HG03175 (cell line): ENCODE data around the gene ZP1.

Experiments used
- ATAC-seq: cut with Tn5 transposase; IDR thresholded peaks from one replicate; pipeline ENCODE4 v1.9.1; 2021; ENCODE audit warnings: mild to moderate bottlenecking, moderate library complexity; ENCODE audit not compliant: unreplicated experiment

The ZP1 gene

DNA sequence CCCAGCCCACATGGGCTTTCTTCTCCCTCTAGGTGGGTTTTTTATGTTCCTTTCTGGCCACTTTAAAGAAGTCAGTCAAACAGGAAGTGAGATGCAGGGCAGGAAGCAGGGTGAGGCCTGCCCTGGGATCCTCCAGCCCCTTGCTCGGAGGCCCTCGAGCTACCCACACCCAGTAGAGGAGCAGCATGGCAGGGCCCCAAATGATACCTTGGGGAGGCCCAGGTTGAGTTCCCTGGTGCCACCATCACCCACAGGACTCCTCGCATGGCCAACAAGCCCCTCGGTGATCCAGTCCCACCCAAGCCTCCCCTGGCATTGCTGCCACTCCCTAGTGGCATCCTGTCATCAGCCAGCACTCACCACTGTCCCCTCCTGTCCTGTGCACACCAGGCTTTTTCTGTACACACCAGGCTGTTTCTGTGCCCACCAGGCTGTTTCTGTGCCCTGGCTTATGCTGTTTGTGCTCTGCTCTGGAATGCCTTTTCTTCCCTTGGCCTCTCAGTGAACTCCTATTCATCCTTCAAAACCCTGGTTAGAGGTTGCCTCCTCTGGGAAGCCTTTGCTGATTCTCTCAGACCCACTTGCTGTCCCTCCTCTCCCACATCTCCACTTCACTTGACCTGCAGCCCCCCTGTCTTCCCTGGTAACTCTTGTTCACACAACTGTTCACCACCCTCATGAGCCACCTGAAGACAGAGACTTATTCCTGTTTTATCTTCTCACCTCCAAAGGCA is 8.4 kb upstream of the ZP1 start:
- ATAC-seq, result no peak

GRCh38 chr11:60859616-60860250 is 7.6 kb upstream of the ZP1 start:
- no peak for ATAC-seq

DNA sequence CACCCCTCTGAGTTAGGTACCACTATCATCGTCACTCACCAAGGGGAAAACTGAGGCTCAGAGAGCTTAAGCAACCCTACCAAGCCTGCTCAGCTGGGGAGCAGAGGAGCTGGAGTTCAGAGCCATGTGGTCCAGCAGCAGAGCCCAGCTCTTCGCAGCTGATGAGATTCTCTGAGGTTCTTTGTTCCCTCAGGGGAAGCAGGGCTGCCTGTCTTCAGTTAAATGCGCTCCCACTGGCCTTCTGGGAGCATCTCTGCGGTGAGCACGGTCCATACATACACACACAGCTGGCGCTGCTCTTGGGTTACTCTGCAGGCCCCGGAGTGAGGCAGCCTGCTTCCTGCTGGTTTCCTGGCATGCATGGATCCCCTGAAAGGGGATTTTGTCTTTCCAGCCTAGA is 6.4 kb upstream of the ZP1 start:
- ATAC-seq, result no peak

DNA sequence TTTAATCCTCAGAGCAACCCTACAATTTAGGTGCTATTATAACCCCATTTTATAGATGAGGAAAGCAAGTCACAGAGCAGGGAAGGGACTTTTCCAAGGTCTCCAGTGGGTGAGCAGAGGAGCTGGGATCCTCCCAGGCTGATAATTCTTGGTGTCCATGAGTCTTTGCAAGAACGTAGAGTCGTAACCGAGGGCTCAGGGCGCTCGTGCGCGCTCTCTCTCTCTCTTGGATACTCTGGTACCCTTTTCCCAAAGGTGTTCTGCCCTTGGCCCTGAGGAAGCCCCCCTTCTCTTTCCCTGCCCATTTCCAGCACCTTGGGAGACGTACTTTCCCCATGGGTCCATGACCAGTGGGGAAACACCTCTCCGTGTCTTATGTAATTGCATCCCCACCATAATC is 5.2 kb upstream of the ZP1 start:
- ATAC-seq, result no peak

DNA sequence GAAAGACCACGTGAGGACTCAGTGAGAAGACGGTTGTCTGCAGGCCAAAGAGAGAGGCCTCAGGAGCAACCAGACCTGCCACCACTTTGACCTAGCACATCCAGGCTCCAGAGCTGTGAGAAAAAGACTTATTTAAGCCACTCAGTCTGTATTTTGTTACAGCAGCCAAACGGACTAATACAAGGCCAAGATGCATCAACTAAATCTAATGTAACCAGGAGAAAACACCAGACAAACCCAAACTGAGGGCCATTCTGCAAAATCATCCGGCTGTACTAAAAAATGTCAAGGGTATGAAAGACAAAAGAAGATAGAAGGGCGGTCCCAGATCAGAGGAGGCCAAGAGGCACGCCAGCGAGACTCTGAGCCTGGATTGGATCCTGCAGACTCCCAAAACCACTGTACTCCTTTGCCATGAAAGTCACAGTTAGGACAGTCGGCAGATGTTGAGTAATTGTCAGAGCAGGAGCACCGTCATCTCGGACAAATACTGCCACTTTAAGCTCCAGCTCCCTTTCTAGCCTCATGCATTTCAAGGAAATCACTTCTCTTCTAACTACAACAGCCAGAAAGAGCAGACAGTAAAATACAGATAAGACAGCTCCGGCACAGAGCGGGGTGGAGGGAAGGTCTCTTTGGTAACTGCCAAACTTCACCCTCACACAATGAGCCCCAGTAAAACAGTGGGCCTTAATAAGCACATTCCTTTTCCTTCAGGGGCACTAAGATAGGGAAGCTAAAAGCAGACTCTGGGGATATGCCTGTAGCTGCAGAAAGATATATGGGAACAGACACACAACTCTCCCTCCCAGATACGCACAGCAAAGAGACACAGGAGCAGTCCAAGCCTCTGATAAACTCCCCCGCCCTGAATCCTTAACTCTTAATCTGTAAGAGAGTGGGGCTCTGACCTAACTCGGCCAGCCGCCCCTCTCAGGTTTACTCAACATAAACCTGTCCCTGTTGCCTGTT is 3.5 kb upstream of the ZP1 start:
- no peak for ATAC-seq

GRCh38 chr11:60864856-60865513 is 2.4 kb upstream of the ZP1 start:
- no peak for ATAC-seq

GRCh38 chr11:60867871-60868681 is 734 bp downstream of the ZP1 start:
- no peak for ATAC-seq

DNA sequence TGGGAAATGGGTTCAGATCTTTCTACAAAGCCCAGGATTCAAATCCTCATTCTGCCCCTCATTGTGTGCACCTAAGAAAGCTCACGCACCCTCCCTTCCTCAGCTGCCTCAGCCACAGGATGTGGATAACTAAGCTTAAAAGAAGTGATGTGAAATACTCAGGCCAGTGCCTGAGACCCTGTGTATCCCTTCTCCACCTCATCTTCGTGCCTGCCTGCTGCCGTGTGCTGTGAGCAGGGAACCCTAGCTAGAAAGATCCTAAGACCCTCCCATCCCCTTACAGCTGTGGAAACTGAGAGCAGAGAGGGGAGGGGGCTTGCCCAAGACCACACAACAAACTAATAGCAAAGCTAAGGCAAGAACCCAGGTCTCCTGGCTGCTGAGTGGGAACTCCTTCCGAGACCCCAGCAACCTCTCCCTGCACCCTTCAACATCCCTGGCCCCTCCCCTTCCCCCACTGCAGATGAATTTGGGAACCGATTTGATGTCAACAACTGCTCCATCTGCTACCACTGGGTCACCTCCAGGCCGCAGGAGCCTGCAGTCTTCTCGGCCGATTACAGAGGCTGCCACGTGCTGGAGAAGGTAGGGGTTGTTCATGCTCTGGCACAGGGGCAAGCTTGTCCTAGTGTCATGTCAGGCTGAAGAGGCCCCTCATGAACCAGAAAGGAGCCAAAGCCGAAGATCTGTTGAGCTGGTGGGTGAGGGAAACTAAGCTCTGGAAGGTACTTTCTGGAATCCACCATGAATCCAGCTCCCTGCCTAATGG is 1.5 kb downstream of the ZP1 start:
- no peak for ATAC-seq

- no peak for ATAC-seq
Measured at GRCh38 chr11:60869451-60869825, 2.1 kb downstream of the ZP1 start.

DNA sequence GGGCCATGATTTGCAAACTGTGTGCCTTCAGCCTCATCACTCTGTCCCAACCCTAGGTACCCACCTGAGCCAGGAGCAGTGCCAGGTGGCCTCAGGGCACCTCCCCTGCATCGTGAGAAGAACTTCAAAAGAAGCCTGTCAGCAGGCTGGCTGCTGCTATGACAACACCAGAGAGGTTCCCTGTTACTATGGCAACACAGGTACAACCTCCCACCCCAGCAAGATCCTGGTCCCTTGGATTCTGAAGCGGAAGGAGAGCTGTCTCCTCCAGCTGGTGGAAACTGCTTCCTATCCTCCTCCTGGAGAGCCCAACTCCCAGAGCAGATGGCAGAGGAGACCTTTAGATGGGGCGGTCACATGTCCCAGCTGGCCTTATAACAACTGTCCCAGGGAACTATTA is 2.9 kb downstream of the ZP1 start:
- no peak for ATAC-seq

GRCh38 chr11:60870733-60871377 is 3.5 kb downstream of the ZP1 start:
- ATAC-seq, result no peak

DNA sequence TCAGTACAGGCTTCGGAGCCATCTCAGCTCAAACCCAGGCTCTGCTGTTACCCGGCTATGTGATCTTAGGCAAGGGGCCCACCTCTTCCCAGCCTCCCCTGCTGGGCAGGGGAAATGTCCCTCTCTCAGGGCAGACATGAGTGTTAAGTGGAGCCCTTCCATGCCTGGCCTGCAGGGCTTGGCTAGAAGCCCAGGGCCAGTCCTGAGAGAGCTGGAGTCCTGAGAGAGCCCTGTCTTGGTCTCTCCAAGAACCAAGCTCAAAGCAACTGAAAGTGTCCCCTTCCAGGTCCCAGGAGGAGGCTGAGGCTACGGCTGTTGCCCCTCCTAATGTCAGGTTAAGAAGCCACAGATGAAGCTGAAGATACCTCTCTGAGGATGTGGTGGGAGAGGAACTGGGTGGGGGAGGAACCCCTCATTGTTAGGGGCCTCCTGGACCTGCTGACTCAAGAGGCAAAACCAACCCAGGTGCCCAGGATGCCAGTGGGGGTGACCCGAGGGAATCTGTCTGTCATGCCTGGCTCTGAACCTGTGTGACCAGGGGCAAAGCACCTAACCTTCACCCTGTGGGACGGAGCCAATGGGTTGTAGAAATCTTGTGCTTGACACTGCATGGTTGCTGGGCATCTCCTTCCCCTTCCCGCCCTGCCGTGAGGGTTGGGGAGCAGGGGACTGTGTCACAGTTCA is 4.2 kb downstream of the ZP1 start:
- no peak for ATAC-seq

- ATAC-seq, result no peak
Measured at GRCh38 chr11:60872124-60872960, 5.0 kb downstream of the ZP1 start.

- ATAC-seq, result no peak
Measured at GRCh38 chr11:60872961-60873524, 5.7 kb downstream of the ZP1 start.

GRCh38 chr11:60873533-60873932 is 6.2 kb downstream of the ZP1 start:
- no peak for ATAC-seq

DNA sequence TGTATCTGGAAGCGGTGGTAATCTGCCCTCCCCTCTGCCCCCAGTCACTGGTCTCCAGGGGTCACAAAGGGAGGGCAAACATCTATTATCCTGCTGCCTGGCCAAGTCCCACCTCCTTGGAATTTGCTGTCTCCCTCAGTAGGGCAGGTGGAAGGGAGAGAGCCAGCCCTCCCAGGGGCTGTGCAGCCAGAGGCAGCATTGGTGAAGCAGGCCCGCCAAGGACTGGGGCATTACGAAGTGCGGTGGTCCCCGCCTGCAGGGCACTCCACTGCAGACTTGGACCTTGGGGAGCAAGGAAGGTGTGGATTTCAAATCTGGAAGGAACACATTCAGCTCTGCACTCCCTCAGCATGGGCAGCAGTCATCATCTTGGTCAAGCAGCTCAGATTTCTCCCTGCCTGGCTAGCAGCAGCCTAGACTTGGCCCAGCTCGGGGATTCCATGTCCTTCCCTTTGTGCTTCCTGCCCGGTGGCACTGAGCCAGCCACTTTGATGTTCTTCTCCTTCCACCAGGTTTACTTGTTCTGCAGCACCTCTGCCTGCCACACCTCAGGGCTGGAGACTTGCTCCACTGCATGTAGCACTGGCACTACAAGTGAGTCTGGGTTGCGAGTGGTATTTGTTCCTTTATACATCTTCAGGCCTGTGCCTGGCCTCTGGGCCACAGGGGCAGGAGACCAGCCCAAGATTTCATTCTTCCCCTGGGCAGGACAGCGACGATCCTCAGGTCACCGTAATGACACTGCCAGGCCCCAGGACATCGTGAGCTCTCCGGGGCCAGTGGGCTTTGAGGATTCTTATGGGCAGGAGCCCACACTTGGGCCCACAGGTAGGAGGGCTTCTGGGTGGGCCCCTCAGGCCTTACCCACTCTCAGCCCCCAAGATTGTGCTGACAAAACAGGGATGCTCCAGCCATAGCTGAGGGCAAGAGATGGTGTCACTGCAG is 7.4 kb downstream of the ZP1 start:
- no peak for ATAC-seq
